ENCODE results near the gene MBNL1. TPM values are rescaled to one million over a fixed set of nuclear protein-coding genes. Genes with fewer than 3 reads are reported as not detected.
A peak's percentile ranks its signal among the peaks of the same experiment; 100 is the strongest.
"Not testable (repeated sequence)": the region's sequence is repeated elsewhere in the genome, so short reads cannot be mapped to it uniquely, and the experiment has no call there.

MBNL1 gene
- total RNA-seq, 1 donor from 2014 or later, result 261 TPM

DNA sequence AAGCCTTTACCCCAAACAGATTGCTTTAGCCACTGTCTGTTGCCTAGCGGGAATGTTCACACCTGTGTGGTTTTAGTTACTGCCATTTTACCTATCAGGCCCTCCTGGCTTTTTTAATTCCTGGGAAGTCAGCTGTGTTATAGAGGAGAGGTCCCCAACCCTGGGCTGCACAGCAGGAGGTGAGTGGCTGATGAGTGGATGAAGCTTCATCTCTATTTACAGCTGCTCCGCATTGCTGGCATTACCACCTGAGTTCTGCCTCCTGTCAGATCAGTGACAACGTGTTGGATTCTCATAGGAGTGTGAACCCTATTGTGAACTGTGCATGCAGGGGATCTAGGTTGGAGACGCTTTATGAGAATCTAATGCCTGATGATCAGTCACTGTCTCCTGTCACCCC, 127.0 kb downstream of the MBNL1 start:
- no peak for DNase-seq (ENCODE audit: extremely low read depth, low read depth, low spot score)

DNA sequence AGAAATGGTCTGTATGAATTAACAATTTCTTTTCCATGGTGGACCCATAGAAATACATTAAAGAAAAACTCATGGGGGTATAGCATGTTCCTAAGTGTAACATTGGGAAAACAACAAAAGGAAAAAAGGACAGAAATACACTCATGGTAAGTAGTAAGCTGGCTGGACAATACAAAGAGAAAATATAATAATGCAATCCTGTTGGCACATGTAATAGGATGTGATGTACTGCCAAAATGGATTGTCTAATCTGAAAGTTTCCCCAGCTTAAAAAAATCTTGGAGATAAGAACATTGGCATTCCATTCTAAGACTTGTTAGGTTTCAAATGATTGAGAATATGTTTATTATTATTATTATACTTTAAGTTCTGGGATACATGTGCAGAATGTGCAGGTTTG, 128.1 kb downstream of the MBNL1 start:
- DNase-seq (ENCODE audit: extremely low read depth, low read depth, low spot score), result no peak

DNA sequence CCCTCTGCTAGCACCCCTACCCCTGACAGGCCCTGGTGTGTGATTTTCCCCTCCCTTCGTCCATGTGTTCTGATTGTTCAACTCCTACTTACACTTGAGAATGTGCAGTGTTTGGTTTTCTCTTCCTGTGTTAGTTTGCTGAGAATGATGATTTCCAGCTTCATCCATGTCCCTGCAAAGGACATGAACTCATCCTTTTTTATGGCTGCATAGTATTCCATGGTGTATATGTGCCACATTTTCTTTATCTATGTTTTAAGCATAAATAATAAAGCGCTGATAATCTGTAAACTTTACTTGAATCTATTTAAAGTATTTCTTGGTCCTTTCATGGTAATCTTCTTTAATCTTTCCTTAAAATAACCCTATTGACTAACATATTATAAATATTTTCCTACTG, 128.6 kb downstream of the MBNL1 start:
- not testable (repeated sequence) for DNase-seq (ENCODE audit: extremely low read depth, low read depth, low spot score)

DNA sequence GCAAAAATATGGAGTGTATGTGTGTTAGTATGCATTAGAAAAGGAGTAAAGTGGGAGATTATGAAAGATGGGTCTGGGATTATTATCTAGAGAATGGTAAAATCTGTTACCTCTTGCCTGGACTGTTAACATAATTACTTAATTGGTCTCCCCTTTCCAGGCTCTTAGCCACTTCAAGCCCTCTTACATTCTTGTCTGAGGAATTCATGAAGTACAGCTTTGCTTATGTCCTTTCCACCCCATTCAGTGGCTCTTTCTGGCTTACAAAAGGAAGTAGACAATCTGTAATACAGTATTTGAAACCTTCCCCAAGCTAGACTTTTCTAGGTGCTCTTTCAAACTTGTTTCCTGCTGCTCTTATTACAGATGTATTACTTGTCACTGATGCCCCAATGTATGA, 129.8 kb downstream of the MBNL1 start:
- no peak for DNase-seq (ENCODE audit: extremely low read depth, low read depth, low spot score)

DNA sequence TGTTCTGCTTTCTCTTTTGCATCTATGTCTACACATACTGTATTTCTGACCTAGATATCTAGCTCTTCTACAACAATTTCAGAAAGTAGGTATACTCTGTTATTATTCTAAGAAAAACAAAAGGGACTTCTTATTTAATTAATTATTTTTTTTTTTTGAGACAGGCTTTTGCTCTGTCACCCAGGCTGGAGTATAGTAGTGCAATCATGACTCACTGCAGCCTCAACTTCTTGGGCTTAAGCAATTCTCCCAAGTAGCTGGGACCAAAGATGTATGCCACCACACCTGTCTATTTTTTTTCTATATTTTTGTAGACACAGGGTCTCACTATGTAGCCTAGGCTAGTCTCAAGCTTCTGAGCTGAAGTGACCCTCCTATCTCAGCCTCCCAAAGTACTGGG, 130.6 kb downstream of the MBNL1 start:
- DNase-seq (ENCODE audit: extremely low read depth, low read depth, low spot score), result no peak

DNA sequence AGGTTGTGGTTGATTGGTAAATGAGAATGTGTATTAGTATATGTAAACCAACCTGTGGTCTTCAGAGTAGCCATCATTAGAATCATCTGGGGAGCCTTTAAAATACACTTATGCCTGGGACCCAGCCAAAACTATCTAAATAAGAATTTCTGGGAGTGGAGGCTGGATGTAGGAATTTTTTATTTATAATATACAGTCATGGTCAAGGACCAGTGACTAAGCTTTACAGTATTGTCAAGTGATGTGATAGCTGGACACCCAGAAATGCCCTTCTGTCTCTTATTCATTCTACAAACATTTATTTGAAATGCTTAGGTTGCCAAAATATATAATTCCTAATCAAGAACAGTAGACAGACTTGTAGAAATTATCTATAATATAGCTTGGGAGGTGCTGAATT, 132.2 kb downstream of the MBNL1 start:
- no peak for DNase-seq (ENCODE audit: extremely low read depth, low read depth, low spot score)

DNA sequence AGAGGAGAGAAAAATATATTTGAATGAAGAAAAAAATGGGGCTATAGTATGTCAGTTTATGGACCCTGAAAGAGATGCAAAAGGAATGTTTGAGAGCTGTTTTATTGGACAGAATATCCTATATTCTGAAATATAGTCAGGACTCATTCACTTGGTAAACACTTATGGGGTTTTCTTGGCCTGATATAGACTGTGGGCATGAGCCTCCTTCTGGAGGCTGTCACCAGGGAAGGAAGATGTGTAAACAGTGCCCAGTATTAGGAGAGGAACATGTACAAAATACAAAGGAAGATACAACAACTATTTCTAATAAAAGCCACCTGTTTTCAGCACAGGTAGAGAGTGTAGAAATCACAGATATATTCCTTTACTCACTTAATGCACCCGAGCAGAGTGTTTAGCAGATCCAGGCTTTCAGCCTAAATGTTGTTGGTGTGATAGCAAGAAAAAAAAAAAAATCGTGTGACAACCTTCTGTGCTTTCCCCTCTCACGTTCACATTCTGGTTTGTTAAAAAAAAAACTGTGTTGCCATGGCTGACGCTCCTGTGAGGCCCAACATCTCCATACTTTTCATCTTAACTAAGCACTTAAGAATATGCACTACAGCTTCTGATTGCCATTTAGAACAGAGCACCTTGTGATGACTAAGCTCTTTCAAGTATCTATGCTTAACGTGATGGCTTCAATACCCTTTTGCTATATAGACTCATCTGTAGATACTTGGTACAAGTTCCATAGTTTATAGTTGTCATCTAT, 134.1 kb downstream of the MBNL1 start:
- DNase-seq (ENCODE audit: extremely low read depth, low read depth, low spot score), result no peak

DNA sequence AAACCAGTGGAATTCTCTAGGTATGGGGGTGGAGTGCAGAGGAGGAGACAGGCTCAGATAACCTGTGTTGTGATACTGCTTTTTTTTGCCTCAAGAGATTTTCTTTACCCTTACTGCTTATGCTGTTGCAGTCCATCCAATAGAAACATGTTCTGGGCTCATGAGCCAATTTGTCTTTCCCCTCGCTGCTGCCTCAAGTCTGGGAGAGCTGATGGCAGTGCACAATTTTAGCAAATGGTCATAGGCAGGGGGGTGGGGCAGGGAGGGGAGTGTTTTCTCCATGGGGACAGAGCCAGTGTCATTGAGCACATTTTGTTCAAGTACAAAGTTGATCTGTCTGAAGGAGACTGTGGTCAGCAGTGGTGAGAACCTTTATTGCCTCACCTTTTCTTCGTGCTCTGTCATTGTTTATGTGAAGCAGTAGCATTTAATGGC, 134.9 kb downstream of the MBNL1 start:
- no peak for DNase-seq (ENCODE audit: extremely low read depth, low read depth, low spot score)

DNA sequence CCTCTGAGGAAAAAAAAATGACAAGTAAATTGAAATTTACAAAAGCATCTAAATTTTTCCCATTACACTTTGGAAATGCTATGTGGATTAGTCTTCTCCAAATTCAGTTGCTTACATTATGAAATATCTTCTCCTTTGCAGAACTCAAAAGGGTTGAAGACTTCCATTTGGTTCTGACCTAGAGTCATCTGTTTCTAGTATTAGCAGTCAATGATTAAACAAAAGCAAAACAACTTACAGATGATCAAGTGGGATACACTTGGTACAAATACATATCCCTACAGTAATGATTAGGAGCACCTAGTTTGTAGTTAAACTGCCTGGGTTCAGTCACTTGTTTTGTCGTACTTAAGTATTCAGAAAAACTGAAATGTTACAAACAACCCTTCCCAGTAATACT, 136.2 kb downstream of the MBNL1 start:
- DNase-seq (ENCODE audit: extremely low read depth, low read depth, low spot score), result no peak

DNA sequence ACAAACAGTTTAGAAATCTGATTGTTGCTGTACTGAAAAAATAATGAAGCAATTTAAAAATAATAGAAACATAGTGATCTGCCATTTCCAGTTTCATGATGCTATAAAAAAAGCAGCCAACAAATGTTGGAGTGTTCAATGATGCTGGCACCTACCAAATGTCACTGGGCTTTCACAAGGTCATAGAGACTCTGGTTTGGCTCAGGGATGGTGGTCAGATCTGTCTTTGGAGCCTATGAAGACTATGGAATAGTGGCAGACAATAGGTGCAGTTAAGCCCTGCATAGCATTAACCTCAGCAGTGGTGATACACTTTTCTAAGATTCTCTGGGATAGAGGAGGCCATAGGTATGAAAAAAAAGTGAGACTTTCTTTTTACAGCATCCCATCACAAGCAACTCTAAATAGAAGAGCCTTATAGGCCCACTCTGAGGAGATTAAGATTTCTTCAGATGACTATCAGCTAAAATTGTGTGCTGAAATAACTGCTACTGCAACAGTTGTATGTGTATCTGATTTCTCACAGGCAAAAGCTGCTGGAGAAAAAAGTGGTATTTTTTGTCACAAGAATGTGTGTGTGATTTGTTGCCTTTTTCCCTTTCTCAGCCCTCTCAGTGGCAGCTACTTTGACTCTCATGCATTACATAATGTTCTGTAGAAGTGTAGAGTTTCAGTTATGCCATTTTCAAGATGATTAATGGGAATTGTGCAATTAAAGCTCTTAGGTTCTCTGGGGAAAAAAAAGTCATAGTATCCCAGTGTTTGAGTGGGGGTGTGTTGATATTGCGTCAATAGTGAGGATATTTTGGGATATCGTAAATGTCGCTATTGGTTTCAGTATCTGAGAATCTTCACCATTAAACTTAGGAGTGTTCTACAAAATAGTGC, 137.4 kb downstream of the MBNL1 start:
- DNase-seq (ENCODE audit: extremely low read depth, low read depth, low spot score), result no peak

DNA sequence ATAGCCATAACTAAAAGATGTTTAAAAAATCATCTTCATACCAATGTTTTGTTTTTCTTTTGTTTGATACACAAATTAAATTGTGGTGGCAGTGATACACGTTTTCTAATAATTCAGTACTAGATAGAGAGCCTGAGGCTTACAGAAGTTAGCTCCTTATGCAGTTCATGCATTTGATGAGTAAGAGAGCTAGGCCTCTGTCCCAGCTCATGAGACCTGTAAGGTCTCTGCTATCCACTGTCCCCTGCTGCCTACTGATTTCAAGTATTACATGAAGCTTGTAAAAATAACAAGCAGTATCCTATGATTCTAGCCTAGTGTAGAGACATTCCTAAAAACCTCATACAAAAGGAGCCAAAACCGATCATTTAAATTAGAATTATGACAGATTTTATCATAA, 144.5 kb downstream of the MBNL1 start:
- no peak for DNase-seq (ENCODE audit: extremely low read depth, low read depth, low spot score)

DNA sequence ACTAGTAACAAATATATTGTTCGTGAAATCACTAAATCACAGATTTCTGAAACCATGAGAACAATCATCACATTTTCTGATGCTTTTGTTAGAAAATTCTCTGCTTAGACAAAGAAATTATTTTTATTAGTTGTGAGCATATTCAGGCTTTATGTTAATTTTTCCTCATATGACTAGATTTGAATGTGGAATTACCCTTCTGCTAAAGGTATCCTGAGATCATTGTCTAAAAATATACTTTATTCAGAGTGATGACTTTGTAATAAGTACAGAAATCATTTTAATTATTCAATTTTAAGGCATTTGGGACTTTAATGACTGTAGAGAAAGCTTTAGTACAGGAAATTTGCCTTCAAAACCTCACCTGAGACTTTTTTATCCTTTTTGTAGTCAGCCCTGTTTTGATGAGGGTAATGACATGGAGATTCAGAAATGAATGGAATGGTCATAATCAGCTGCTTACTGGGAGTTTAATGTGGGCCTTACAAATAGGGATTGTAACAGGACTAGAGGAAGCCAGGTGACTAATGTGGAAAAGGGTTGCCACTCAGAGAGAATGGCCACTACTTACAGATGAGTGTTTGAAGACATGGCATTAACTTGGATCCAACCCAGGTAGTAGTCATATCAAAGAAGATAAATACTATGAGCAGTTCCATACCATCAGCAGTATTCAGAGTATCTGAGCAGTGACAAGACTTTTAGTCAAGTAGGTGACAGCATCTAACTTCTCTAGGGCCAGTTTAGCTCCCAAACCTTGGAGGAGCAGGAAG, 148.3 kb downstream of the MBNL1 start:
- DNase-seq (ENCODE audit: extremely low read depth, low read depth, low spot score), result no peak

DNA sequence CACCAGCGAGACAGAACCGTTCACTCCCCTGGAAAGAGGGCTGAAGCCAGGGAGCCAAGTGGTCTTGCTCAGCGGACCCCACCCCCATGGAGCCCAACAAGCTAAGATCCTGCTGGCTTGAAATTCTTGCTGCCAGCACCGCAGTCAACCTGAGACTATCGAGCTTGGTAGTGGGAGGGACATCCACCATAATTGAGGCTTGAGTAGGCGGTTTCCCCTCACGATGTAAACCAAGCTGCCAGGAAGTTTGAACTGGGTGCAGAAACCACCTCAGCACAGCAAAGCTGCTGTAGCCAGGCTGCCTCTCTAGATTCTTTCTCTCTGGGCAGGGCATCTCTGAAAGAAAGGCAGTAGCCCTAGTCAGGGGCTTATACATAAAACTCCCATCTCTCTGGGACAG, 151.0 kb downstream of the MBNL1 start:
- no peak for DNase-seq (ENCODE audit: extremely low read depth, low read depth, low spot score)

DNA sequence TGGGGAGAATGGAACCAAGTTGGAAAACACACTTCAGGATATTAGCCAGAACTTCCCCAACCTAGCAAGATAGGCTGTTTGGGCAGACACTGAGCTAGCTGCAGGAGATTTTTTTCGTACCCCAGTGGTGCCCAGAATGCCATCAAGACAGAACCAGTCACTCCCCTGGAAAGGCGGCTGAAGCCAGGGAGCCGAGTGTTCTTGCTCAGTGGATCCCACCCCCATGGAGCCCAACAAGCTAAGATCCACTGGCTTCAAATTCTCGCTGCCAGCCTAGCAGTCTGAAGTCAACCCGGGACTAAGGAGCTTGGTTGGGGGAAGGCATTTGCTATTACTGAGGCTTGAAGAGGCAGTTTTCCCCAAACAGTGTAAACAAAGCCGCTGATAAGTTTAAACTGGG, 152.4 kb downstream of the MBNL1 start:
- no peak for DNase-seq (ENCODE audit: extremely low read depth, low read depth, low spot score)

DNA sequence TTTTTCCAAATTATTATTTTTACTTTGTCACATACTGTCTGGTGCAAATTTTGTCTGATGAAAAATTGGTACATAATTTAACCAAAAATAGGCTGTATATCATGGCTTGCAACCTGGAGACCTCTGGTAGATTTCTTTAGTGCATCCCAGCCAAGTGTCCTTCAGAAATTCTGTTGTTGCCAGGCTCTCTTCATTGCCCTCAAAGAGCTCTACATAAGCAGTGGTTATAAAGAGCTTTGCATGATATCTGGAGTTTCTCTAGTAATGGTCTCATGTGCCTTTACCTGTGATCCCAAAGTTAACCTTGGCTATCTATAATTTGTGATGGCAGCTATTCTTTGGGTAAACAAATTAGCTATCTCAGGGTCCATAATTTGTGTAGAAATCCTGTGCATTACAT, 157.7 kb downstream of the MBNL1 start:
- no peak for DNase-seq (ENCODE audit: extremely low read depth, low read depth, low spot score)

DNA sequence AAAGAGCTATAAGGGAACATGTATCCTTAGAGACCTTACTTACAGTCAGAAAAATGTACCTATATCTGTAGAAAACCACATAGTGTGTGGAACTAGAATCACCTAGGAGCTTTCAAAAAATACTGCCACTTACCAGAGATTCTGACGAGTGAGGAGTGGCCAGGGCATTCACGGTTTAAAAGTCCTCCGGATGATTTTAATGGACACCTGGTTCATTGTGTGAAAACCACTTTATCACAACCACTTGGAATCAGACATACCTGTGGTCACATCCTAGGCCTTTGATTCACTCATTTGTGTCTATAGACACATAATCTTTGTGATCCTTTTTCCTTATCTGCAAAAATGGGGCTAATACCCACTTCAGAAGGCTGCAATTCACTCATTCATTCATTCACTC, 159.8 kb downstream of the MBNL1 start:
- DNase-seq (ENCODE audit: extremely low read depth, low read depth, low spot score), result no peak

DNA sequence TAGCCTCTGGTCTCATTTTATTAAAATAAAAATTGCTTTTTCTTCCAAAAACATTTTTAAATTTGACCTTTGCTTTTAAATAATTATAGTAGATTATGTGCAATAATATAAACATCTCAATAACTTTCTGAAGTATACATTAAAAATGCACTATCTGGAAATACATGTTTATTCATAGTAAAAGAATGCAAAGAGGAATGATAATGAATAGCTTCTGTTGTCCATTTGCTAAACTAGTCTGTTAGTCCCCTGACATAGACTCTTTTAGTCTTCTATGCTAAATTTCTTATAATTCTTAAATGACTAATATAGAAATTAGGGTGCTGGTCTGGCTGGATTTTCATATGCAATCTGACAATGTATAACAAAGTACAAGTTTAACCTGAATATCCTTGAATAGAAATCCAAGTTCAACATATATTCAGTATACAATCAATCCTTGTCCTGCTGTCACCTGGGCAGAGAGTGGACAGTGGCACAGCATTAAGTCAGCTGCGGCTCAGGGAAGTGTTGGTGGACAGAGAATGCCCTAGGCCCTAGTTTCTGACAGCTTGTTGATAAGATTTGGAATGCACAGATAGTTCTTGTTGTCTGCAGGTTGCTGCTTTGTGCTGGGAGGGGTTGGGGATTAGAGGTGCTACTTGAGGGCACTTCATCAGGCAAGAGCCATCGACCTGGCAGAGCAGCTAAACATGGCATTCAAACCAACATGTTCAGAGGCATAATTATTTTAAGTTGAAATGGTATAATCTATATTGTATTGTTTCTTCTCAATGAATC, 161.7 kb downstream of the MBNL1 start:
- DNase-seq (ENCODE audit: extremely low read depth, low read depth, low spot score), result no peak

DNA sequence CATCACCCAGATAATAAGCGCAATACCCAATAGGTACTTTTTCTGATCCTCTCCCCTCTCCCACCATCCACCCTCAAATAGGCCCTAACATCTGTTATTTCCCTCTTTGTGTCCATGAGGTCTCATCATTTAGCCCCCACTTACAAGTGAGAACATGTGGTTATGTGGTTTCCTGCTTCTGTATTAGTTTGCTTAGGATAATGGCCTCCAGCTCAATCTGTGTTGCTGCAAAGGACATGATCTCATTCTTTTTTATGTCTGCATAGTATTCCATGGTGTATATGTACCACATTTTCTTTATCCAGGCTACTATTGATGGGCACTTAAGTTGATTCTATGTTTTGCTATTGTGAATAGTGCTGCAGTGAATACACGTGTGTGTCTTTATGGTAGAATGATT, 165.4 kb downstream of the MBNL1 start:
- no peak for DNase-seq (ENCODE audit: extremely low read depth, low read depth, low spot score)

DNA sequence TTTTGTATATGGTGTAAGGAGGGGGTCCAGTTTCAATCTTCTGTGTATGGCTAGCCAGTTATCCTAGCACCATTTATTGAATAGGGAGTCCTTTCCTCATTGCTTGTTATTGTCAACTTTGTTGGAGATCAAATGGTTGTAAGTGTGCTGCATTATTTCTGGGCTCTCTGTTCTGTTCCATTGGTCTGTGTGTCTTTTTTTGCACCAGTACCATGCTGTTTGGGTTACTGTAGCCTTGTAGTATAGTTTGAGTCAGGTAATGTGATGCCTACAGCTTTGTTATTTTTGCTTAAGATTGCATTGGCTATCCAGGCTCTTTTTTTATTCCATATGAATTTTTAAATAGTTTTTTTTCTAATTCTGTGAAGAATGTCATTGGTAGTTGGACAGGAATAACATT, 166.5 kb downstream of the MBNL1 start:
- DNase-seq (ENCODE audit: extremely low read depth, low read depth, low spot score), result not testable (repeated sequence)

DNA sequence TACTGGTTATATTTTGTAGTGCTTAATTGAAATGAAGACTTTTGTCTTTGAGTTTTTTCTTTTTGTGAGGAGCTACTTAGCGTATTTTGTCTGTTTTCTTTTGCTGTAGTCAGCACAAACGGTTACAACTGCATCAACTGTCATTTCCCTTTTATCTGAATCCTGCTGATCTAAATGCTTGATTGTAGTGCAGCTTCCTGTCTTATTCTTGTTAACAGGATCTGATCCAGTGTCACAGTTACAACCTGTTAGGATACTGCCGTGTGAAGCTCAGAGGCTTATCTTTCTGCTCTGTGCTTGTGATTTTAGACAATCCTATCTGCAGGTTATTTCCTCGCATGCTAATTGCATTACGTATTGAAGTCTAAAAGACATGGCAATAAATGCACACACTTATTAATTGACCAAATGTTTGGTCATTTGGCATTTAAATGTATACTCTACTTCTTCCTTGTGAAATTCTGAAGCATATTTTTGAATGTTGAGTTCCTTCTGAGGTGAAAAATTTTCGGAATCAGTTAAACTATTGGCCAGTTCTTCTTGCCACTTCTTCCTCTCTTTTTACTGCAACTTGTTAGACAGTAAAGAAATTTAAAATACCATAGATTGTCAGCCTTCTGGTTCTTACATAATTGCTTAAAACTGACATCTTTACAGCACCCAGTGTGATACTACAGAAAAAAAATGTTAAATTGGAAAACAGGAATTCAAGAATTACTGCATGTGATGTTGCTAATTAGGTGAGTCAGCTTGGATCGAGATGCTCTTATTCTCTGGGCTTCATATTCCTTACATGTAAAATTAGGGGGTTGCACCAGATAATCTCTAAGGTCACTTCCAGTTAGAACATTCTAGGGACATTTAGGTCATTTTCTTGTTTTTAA, 168.2 kb downstream of the MBNL1 start:
- DNase-seq (ENCODE audit: extremely low read depth, low read depth, low spot score), result peak; percentile 18
